DMS53 treated with DMSO at 0.1 percent for 48 hours (cell line): ENCODE measurements around the gene CEACAM16.
"Not testable (repeated sequence)": the region's sequence is repeated elsewhere in the genome, so short reads cannot be mapped to it uniquely, and the experiment has no call there.

Source experiments
- DNase-seq: peaks from one replicate; lab custom pipeline; 2025; ENCODE audit not compliant: unreplicated experiment; lab: John Stamatoyannopoulos, UW

The CEACAM16 gene, protein sequence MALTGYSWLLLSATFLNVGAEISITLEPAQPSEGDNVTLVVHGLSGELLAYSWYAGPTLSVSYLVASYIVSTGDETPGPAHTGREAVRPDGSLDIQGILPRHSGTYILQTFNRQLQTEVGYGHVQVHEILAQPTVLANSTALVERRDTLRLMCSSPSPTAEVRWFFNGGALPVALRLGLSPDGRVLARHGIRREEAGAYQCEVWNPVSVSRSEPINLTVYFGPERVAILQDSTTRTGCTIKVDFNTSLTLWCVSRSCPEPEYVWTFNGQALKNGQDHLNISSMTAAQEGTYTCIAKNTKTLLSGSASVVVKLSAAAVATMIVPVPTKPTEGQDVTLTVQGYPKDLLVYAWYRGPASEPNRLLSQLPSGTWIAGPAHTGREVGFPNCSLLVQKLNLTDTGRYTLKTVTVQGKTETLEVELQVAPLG

GRCh38 chr19:44698492-44699201 lies at the start of gene CEACAM16:
CEACAM16 (plus strand) TSS chr19:44699151; CDS start chr19:44701457, 2,306 bp downstream.
- DNase-seq: no peak

DNA sequence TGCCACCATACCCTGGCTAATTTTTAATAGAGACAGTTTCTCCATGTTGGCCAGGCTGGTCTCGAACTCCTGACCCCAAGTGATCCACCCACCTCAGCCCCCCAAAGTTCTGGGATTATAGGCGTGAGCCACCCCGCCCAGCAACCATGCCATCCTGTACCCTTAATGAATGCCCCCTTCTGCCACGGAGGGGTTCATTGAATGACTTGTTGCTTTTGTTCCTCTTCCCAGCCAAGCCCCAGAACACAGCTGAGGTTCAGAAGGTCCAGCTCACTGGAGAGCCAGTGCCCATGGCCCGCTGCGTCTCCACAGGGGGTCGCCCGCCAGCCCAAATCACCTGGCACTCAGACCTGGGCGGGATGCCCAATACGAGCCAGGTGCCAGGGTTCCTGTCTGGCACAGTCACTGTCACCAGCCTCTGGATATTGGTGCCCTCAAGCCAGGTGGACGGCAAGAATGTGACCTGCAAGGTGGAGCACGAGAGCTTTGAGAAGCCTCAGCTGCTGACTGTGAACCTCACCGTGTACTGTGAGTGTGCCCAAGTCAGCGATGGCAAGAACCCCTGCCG lies 49.3 kb upstream of the CEACAM16 start:
- no peak for DNase-seq

DNA sequence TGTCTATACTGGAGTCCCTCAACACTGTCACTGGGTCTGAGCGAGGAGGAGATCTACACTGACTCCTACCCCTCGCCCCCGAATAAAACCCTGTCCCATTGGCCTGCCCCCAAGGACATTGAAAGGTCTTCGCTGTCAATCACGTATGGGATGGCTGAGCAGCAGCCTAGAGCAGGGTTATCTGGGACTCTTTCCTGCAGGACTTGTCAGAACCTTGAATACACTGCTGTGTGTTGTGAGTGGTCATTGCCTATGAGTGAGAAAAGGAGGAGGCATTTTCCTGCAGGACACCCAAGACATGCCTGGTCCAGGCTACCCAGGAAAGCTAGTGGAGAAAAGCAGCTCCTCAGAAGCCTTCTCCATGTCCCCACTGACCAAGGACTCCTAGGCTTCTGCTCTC lies 45.6 kb upstream of the CEACAM16 start:
- no peak for DNase-seq

- DNase-seq: no peak
Observed at GRCh38 chr19:44653977-44654774, 44.8 kb upstream of the CEACAM16 start.

GRCh38 chr19:44657211-44657921 lies 41.6 kb upstream of the CEACAM16 start:
- DNase-seq: peak; percentile 14

- DNase-seq: no peak
Observed at GRCh38 chr19:44658069-44658733, 40.8 kb upstream of the CEACAM16 start.

- DNase-seq: peak; percentile 53
Observed at GRCh38 chr19:44660081-44660480, 38.9 kb upstream of the CEACAM16 start.

DNA sequence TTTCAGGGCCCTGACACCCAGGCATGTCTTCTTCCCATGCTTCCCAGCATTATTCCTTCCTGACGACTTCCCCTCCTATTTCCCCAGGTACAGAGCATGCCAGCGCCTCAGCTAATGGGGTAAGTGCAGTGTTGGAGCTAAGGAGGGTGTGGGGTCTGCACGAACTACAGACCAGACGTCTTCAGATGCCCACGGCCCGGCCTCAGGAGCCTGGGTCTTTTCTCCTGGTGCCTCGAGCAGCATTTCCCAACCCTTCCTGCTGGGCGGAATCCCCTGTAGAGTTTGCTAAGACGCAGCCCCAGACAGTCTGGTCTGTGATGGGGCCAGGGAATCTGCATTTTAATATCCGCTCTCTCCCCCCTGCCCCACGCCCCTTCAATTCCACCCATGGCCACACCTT lies 37.7 kb upstream of the CEACAM16 start:
- DNase-seq: no peak

- DNase-seq: no peak
Observed at GRCh38 chr19:44661904-44662303, 37.0 kb upstream of the CEACAM16 start.

GRCh38 chr19:44662691-44663385 lies 36.1 kb upstream of the CEACAM16 start:
- DNase-seq: no peak

GRCh38 chr19:44663996-44664395 lies 35.0 kb upstream of the CEACAM16 start:
- DNase-seq: no peak

DNA sequence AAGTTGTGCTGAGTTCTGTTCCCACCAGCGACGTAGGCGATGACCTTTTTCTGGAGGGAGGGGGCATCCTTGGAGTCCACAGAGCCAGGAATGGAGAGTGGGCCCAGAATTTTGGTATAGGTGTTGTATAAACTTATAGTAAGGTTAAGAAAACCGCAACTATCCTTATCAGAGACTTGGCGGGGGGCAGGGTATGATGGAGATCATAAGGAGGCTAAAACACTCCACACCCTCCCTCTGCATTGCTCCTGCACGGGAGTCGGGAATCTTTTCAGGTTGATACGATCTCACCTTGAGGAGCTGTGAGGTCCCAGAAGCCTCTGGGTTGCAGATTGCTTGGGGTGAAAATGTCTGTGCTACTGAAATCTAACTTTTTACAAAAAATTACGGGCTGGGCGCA lies 34.0 kb upstream of the CEACAM16 start:
- no peak for DNase-seq

DNA sequence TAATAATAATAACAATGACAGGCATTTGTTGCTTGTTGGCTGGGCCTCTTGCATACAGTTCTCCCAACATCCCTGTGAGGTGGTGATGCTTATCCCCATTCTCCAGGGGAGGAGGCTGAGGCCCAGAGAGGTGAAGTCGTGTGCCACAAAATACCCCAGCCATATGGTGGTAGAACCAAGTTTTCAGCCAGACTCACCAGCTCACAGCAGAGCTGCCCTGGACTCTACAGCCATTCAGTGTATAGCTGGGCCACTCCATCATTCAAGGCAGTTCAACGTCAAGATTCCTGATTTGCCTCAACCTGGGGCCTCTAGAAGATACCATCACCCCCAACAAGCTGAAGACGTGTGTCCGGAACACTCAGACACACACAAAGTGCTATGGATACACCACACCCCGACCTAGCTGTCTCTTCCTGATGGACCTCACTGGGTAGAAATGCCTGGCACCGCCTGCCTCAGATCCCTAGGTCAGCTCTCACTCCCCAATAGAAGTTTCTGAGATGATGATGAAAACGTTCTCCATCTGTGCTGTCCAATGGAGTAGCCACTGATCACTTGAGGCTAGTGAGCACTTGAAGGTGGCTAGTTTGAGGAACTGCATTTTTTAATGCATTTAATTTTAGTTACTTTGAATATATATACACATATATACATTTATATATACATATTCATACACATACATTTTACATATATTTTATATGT lies 31.9 kb upstream of the CEACAM16 start:
- DNase-seq: no peak

DNA sequence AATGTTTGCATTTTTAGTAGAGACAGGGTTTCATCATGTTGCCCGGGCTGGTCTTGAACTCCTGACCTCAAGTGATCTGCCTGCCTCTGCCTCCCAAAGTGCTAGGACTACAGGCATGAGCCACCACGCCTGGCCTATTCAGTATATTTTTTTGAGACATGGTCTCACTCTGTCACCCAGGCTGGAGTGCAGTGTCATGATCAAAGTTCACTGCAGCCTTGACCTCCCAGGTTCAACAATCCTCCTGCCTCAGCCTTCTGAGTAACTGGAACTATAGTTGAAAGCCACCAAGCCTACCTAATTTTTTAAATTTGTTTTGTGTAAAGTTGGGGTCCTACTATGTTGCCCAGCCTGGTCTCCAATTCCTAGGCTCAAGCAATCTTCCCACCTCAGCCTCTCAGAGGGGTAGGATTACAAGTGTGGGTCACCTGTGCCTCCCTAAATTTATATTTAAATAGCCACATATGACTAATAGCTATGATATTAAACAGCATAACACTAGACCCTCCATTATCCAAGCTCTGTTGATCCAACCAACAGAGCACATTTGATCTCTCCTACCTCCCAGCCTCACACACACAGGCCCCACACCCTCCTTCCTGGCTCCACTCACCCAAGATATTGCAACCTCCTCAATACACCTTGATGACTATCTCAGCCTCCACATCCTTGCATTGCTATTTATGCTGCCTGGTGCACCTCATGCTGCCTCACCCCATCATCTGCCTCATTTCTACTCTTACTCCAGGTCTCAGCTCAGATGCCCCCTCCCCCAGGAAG lies 29.8 kb upstream of the CEACAM16 start:
- DNase-seq: no peak

DNA sequence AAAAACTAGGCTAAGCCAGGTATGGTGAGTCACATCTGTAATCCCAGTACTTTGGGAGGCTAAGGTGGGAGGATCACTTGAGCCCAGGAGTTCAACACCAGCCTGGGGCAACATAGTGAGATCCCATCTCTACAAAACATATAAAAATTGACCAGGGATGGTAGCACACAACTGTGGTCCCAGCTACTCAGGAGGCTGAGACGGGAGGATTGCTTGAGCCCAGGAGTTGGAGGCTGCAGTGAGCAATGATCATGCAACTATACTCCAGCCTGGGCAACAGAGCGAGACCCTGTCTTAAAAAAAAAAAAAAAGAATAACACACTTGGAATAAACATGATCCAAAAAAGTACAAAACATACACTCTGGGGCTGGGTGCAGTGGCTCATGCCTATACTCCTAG lies 28.9 kb upstream of the CEACAM16 start:
- DNase-seq: not testable (repeated sequence)

GRCh38 chr19:44671400-44671799 lies 27.6 kb upstream of the CEACAM16 start, which contains the start of gene CEACAM19:
CEACAM19 (plus strand) TSS chr19:44671482; CDS start chr19:44671932, 450 bp downstream.
- DNase-seq: peak; percentile 53

DNA sequence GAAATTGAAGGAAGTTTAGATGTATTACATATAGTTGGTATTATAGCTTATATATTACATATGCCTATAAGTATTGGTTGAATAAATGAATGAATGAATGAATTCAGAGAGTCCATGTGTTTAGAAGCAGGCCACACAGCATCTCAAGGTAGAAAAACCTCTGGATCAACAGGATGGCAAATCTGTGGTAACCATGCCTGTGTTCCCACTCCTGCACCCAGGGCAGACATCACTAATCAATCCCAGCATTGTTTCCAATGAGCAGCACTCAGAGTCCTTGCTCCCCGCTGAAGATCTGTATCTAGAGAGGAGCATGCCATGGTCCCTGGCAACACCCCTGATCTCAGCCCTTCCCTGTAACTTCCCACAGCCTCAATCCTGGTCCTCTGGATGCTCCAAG lies 26.7 kb upstream of the CEACAM16 start:
- DNase-seq: no peak

- no peak for DNase-seq
Observed at GRCh38 chr19:44673510-44673909, 25.4 kb upstream of the CEACAM16 start.
